ENCODE results near the gene FTO.

FTO gene

GRCh38 chr16:54099627-54100026 lies 395.7 kb downstream of the FTO start:
- DNase-seq = no peak

GRCh38 chr16:54102888-54103866 lies 399.2 kb downstream of the FTO start:
- no peak for DNase-seq

DNA sequence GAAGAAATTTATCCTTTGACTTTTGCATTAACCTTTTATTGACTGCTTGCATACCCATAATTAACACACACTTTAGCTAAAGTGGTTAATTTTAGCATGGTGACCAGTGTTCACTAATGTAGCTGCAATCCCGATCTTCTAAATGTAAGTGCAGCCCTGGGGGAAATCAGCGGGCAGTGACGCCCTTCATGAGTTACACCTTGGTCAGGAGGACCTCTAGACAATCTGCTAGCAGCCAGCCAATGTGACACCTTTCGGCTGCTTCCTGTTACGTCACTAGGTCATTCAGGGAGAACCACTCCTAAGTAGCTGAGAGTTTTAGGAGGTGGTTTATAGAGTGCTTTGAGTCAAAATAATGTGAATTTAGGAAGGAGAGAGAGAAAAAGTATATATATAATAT lies 402.1 kb downstream of the FTO start:
- DNase-seq = no peak

GRCh38 chr16:54107583-54108202 lies 403.7 kb downstream of the FTO start:
- DNase-seq = no peak

DNA sequence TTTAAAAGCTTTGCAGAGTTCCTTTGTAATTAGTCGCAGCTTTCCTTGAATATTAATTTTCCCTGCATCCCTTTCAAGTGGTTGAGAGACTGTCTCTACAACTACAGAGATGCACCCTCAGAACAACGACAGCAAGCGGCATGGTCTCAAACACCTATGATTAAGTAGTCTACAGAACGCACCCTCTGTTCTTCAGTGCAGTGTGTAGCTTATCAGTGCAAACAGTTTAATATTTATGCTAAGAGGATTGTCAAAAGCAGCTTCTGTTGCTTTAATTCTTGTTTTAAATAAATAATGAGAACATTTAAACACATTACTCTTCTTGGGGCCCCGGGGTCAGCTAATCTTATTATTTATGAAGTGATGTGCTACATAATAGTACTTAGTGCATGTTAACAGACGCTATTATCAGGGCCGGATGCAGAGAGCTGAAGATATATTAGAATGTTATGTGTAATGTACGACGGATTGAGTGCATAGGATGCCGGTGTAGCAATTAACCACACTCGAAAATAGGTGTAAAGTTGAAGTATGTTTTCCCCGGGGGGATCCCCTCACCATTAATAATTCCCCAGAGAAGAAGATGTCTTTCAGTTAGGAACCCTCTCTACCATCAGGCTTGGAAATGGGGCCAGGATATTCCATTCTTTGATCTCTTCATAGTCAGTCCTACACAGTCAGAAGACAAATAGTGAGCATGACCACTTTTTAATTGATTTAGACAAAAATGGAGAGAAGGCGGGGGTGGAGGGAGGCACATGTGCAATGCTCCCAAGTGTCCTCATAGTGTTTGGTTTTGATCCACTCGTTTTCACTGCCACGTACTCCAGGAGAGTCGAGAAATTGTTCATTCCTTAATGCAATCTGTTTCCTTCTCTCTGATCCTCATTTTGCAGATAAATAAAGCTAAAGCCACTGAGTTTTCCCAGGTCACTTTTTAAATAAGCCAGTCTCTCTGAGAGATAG lies 406.3 kb downstream of the FTO start:
- no peak for DNase-seq

- no peak for DNase-seq
These were observed 408.7 kb downstream of the FTO start for GRCh38 chr16:54112451-54113206.

DNA sequence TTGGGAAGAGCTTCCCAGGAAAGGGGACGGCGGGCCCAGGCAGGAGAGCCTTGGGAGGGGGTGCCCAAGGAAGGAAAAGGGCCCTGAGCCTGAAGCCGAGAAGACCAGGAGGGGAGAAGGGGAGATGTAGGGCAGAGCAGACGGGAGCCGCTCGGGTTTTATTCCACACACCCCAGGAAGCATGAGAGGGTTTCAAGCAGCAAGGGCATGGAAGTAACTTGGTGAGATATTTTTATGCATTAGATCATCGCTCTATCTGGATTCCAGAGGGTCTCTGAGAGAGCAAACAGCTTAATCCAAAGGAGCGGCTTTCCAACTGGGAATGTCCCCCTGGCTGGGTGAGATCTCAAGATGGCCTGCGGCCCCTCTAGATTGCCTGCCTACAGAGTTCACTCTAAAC lies 411.6 kb downstream of the FTO start:
- no peak for DNase-seq

DNA sequence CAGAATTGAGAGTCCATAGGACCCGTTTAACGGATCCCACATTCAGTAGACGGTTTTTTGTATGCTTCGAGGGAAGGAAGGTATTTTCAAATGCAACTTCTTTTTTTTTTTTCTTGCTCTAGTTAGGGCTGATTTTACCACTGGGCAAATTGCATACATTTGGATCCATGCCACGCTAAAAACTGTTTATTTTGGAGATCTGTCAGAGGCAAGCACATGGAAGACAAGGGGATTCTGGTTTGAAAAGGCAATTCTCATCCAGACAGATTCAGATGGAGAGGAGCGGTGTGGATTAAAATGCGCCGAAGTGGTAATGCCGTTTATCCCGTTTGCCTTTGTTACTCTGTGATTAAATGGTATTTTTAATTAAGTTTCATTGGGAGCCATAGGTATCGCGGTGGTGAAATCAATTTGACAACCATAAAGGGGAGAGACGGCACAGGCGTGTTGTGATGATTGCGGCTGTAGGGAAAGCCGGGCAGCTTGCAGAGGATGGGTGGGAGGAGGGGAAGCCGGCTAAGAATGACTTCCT lies 412.2 kb downstream of the FTO start:
- DNase-seq = no peak

GRCh38 chr16:54118846-54119245 lies 414.9 kb downstream of the FTO start:
- no peak for DNase-seq

GRCh38 chr16:54120846-54121480 lies 417.0 kb downstream of the FTO start:
- no peak for DNase-seq

- no peak for DNase-seq
These were observed 417.8 kb downstream of the FTO start for GRCh38 chr16:54121539-54122295.

- no peak for DNase-seq
These were observed 419.8 kb downstream of the FTO start for GRCh38 chr16:54123766-54124165.

DNA sequence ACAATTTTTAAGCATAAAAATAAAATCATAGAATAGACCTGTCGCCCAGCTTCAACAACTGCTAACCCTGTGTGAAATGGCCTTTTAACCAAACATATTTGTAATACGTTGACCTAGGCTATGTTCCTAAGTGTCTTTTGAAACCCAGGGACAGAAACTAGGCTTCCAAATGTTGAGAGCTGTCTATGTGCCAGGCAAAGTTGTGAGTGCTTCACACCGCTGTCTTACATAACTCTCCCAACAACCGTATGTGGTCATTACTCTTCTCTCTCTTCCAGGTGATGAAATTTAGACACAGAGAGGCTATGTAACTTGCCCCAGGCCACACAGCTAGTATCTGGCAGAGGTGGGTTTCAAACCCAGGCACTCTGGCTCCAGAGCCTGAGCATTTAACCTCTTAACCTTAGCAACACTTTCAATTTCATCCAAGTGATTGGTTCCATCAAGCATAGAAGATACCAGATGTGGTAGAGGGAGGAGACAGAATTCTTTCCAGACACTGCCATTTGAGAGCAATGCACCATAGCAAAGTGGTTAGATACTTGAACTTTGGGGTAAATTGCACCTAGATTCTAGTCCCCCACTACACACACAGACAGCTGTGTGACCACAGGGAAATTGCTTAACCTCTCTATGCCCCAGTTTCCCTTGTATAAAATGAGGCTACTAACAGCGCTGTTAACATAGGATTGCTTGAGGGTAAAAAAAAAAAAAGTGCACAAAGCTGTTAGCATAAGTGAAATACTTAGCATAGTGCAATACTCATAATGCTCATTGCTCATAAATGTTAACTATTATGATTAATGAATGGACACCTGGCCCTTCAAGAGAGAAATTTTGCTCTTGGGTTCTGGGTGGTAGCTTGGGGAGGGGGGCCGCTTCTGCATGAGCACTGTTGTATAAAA lies 422.0 kb downstream of the FTO start:
- no peak for DNase-seq

DNA sequence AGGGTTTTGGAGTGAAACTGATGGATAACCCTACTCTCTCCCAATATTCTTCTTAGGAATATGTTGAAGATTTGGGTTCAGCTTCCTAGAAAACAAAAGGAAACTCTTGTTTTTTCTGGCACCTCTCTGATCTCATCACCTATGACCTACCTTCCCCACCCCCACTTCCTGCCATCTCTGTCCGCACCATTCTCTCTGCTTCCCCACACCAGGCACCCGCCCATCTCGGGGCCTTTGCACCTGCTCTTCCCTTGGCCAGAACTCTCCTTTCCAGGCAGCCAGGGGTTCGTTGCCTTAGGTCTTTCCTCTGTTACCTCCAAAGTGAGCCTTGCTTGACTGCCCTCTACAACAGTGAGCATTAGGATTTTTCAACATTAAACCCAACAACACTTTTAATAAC lies 423.0 kb downstream of the FTO start:
- no peak for DNase-seq

GRCh38 chr16:54128629-54129234 lies 424.8 kb downstream of the FTO start:
- no peak for DNase-seq

DNA sequence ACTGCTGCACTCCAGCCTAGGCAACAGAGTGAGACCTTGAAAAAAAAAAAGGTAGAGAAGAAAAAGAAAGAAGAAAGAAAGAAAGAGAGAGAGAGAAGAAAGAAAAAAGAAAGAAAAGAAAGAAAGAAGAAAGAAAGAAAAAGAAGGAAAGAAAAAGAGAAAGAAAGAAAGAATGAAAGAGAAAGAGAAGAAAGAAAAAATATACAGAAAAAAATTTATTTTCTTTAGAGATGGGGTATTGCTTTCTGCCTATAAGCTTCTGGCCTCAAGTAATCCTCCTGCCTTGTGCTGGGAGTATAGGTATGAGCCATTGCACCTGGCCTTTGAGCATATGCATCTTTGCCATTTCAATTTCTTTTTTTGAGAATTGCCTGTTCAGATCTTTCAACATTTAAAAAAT lies 425.9 kb downstream of the FTO start:
- DNase-seq = no peak

DNA sequence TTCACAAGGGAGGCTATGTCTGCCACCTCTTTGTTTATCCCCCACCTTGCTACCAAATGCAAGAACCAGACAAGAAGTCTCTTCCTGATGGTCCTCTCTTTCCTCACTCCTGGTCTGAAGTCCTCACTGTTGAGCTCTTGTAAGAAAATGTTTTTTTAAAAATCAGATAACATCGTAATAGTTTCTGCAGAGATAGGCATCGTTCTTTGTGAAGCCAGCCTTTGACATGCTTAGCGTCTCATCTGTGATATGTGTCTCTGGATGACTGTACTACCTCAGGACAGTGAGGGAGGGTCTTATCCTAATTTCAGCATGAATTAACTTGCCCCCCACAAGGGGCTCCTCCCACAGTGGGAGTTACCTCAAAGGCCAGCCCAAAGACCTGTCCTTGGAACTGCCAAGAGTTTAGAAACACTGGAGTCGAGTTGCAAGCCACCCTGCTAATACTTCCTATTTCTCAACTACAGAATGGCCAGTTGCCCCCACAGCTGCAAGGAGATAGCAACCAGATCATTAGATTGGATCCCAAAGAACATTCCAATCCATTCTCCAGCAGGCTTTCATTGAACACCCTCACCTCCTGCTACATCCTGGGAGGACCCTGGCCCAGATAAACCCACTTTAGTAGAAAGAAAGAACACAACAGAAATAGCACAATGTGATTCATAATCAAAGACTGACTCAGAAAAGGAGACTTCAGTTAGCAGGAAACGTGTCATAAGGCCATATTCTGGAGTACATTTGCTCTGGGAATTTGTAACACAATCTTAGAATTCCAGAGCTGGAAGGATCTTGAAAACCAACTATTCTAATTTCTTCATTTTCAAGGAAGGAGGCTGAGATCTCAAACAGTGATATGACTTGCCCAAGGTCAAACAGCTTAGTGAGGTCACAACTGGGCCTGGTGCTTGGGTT lies 431.7 kb downstream of the FTO start:
- no peak for DNase-seq

DNA sequence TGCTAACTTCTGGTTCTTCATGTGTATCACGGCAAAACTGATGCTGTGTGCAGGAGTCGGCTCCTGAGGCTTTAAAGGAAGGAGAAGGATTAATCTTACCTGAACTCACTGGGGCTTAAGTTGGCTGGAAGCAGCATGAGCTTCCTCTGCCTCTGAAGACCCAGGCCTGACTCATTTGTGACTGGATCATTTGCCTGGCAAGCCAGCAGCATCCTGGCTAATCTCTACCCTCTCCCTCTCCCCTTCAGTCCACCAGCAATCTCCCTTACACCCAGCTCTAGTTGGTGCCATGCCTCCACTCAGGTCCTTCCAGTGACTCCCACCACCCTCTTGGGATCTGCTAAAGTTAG lies 432.3 kb downstream of the FTO start:
- DNase-seq = no peak
